K562 (cell line): ENCODE measurements around the gene BRICD5. TPM values are rescaled to one million over a fixed set of nuclear protein-coding genes. Genes with fewer than 3 reads are reported as not detected.

Experiments used
- ARID2 ChIP-seq: fragments of 450-650 bp; IDR thresholded peaks from 2 replicates; pipeline ENCODE4 v1.6.1; 2017; ENCODE audit warnings: antibody characterized with exemption, mild to moderate bottlenecking
- ARID3B ChIP-seq: fragments of 250-450 bp; sonication (Bioruptor Pico); IDR thresholded peaks from 2 replicates; pipeline ENCODE4 v1.4.0; 2020; ENCODE audit warnings: borderline replicate concordance
- CEBPZ ChIP-seq: fragments of 150-350 bp; IDR thresholded peaks from 2 replicates; pipeline ENCODE4 v1.6.1; 2014; ENCODE audit warnings: low read depth, mild to moderate bottlenecking, low read length, borderline replicate concordance
- CHCHD3 ChIP-seq: fragments of 250-450 bp; sonication (Bioruptor Pico); IDR thresholded peaks from 2 replicates; pipeline ENCODE4 v2.1.2; 2022; ENCODE audit warnings: mild to moderate bottlenecking
- HIVEP1 ChIP-seq: fragments of 250-450 bp; sonication (Bioruptor Pico); IDR thresholded peaks from 2 replicates; pipeline ENCODE4 v1.4.0; 2020; ENCODE audit warnings: mild to moderate bottlenecking
- HSF4 ChIP-seq: fragments of 250-450 bp; sonication (Bioruptor Pico); IDR thresholded peaks from 2 replicates; pipeline ENCODE4 v2.1.2; 2022; ENCODE audit warnings: mild to moderate bottlenecking, moderate library complexity, borderline replicate concordance
- ILK ChIP-seq: fragments of 450-650 bp; IDR thresholded peaks from 2 replicates; pipeline ENCODE4 v1.6.1; 2016; ENCODE audit warnings: missing genetic modification characterization, low read depth, mild to moderate bottlenecking, missing compliant biosample characterization, moderate library complexity, borderline replicate concordance
- LEF1 ChIP-seq: fragments of 450-650 bp; IDR thresholded peaks from 2 replicates; pipeline ENCODE4 v1.6.1; 2016; ENCODE audit warnings: mild to moderate bottlenecking
- MXD1 ChIP-seq: fragments of 250-450 bp; sonication (Bioruptor Pico); IDR thresholded peaks from 2 replicates; pipeline ENCODE4 v1.8.0; 2021; ENCODE audit warnings: borderline replicate concordance, mild to moderate bottlenecking, moderate library complexity; ENCODE audit not compliant: poor library complexity, severe bottlenecking
- PATZ1 ChIP-seq: fragments of 250-450 bp; sonication (Bioruptor Pico); IDR thresholded peaks from 2 replicates; pipeline ENCODE4 v1.5.0; 2020; ENCODE audit warnings: mild to moderate bottlenecking, borderline replicate concordance
- PHF21A ChIP-seq: fragments of 450-650 bp; IDR thresholded peaks from 2 replicates; pipeline ENCODE4 v1.6.1; 2017; ENCODE audit warnings: low read depth, borderline replicate concordance
- PHF8 ChIP-seq: fragments of 200-600 bp; sonication (generic); IDR thresholded peaks from 2 replicates; pipeline ENCODE4 v1.6.1; 2012; ENCODE audit warnings: mixed run types, mild to moderate bottlenecking, inconsistent platforms, low read length, moderate library complexity, borderline replicate concordance
- PYGO2 ChIP-seq: fragments of 450-650 bp; IDR thresholded peaks from 2 replicates; pipeline ENCODE4 v1.6.1; 2016; ENCODE audit warnings: mild to moderate bottlenecking, missing genetic modification characterization, moderate library complexity, missing compliant biosample characterization
- TAF15 ChIP-seq: fragments of 200-400 bp; formaldehyde crosslinking; IDR thresholded peaks from 2 replicates; pipeline ENCODE4 v1.6.1; 2017; ENCODE audit warnings: mild to moderate bottlenecking, low read depth, low read length, moderate library complexity
- ZHX1 ChIP-seq: fragments of 150-350 bp; conservative IDR thresholded peaks from 2 replicates; pipeline ENCODE4 v1.6.1; 2014; ENCODE audit warnings: low read length
- ZKSCAN3 ChIP-seq: fragments of 250-450 bp; sonication (Bioruptor Pico); IDR thresholded peaks from 2 replicates; pipeline ENCODE4 v1.4.0; 2020
- ZNF551 ChIP-seq: fragments of 250-450 bp; sonication (Bioruptor Pico); IDR thresholded peaks from 2 replicates; pipeline ENCODE4 v1.5.0; 2021; ENCODE audit warnings: mild to moderate bottlenecking, moderate library complexity
- polyA plus RNA-seq, 8 experiments: library from polyadenylated mRNA; depleted of rRNA in 4 of 8; stranded (reverse) in 5 of 8; unstranded in 3 of 8; fragments of >200 nt; fragmentation: Nextera tagmentation in 2 of 8; fragmentation: Illumina TruSeq in 1 of 8; extraction: Ambion mirVana in 2 of 8; extraction: Trizol in 1 of 8; gene quantifications; 2 replicates each; pipeline versions ENCODE4 v1.2.1 to v1.2.3, GENCODE V29; 2011 to 2014; ENCODE audit warnings: inconsistent platforms in 1 of 8, missing spikeins in 1 of 8
- total RNA-seq, 7 experiments: library from RNA; depleted of rRNA in 6 of 7; stranded (reverse); fragments of >200 nt in 6 of 7; fragmentation: Illumina TruSeq in 2 of 7; extraction: Trizol in 2 of 7; gene quantifications; 2 replicates each; pipeline versions ENCODE4 v1.2.1 to v1.2.3, GENCODE V29; 2011 to 2021; ENCODE audit warnings: low replicate concordance in 1 of 7

BRICD5 gene
- total and polyA plus RNA-seq, 9 of the 15 experiments (the other 6 are each of a cell fraction or from before 2014, with no cell fraction given) = 0.24 to 15.1 (median 2.4) TPM; not detected in 1

GRCh38 chr16:2223221-2223941 is 12.7 kb upstream of the BRICD5 start, which contains the start of gene E4F1 (continued):
- 0 out of 2 replicates have a peak, but pooled peaks have one; percentile 66 for TF ChIP-seq ZHX1
- no peak for TF ChIP-seq ILK (tag)
- no peak for TF ChIP-seq ZNF551 (CRISPR knock-in tag)
- no peak for TF ChIP-seq ARID2
- no peak for TF ChIP-seq PYGO2
- TF ChIP-seq LEF1 = no peak
- no peak for TF ChIP-seq ZKSCAN3
- no peak for TF ChIP-seq CHCHD3 (CRISPR knock-in tag)
- TF ChIP-seq MXD1 (CRISPR knock-in tag) = no peak
- no peak for TF ChIP-seq HIVEP1
- peak; percentile 92 for TF ChIP-seq PHF8
- no peak for TF ChIP-seq CEBPZ
- TF ChIP-seq TAF15 = no peak
- no peak for TF ChIP-seq PATZ1 (CRISPR knock-in tag)
- no peak for TF ChIP-seq PHF21A
- TF ChIP-seq HSF4 (CRISPR knock-in tag) = no peak
- no peak for TF ChIP-seq ARID3B (CRISPR knock-in tag)
